ENCODE results near the gene MIS18A. TPM values are rescaled to one million over a fixed set of nuclear protein-coding genes. Genes with fewer than 3 reads are reported as not detected.

The MIS18A gene
- polyA plus RNA-seq, 3 donors: 1.6 to 2.5 (median 2.3) TPM

DNA sequence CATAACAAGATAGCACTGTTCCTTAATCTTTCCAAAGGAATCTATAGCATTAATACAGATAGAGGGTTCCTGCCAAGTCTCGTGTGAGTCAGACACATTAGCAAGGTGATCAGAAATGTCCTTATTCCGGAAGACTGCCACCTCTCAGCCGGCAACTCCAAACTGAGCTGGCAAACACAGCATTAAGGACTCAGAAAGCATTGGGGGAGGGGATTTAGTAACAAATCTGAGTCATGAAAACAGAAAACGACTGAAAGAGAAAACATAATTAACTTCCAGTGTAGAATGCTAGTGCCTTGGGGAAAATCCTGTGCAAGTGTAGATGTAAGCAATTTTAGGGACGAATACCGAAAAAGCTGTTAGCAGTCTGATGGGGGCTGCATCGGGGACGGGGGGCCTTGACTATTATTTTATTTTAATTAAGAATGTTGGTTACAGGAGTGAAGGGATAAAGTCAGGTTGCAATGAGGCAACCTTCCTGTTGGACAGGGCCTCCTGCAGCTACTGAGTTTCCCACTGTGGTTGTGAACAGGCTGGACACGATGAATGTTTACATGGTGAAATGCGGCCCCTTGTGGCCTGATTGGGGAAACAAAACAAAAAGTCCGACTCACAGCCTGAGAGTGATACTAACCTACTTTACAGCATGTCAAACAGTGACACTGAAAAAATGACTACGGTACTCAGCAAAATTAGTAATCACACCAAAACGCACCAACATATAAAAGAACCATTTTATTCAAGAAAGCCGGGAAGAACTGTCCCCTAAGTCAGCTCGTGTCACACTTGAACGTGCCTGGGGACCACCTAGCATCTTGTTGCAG is 20.7 kb downstream of the MIS18A start:
- peaks cover 2 to 6% (median 4%) of the 10 kb centered on the region in 3 donors for H3K27me3 Mint-ChIP-seq (ENCODE audit: low read depth in 3 of 3)
- no peaks in the 10 kb centered on the region for H3K79me2 ChIP-seq (ENCODE audit: insufficient read depth, low read length)
- peak in 1 of 3 donors; percentile 14 for DNase-seq
- H4K20me1 ChIP-seq (ENCODE audit: insufficient read depth, low read length): no peaks in the 10 kb centered on the region
- H3K36me3 Mint-ChIP-seq: no peaks in the 10 kb centered on the region
- no peaks in the 10 kb centered on the region for H3K4me1 ChIP-seq (ENCODE audit: control insufficient read depth in 1 of 2, insufficient read depth in 2 of 2, low read length in 2 of 2)
- no peak overlapping the region for H3K4me3 ChIP-seq (replicated peaks in 1 of 3; ENCODE audit: low read depth in 2 of 3, low read length in 3 of 3)
- no peak overlapping the region for H3K4me3 Mint-ChIP-seq
- no peak overlapping the region for H3K4me2 ChIP-seq (replicated peaks; ENCODE audit: extremely low read depth, low read length, poor library complexity, severe bottlenecking)
- peaks cover 9% of the 10 kb centered on the region for H3K4me1 Mint-ChIP-seq
- intact Hi-C loops (cut with micrococcal nuclease): loop anchor here (5.0 to 10.0 kb wide), 2 partner anchors 383 to 391 kb away; partner anchors contain the start of gene HUNK (in 1 of the 2)
- H3K36me3 ChIP-seq (replicated peaks in 1 of 2; ENCODE audit: control insufficient read depth in 1 of 2, insufficient read depth in 2 of 2, low read length in 2 of 2): no peaks in the 10 kb centered on the region
- H2AFZ ChIP-seq (ENCODE audit: insufficient read depth, low read depth, low read length, poor library complexity, severe bottlenecking): no peak overlapping the region
- no peak overlapping the region for H3K27ac ChIP-seq (ENCODE audit: low read depth in 1 of 2, low read length in 2 of 2)
- no peaks in the 10 kb centered on the region for H3K9me3 ChIP-seq (replicated peaks in 1 of 2; ENCODE audit: control insufficient read depth in 1 of 2, insufficient read depth in 1 of 2, low read length in 2 of 2)
- H3K27me3 ChIP-seq (ENCODE audit: control insufficient read depth in 2 of 2, insufficient read depth in 2 of 2, low read length in 2 of 2): no peaks in the 10 kb centered on the region
- H3K27ac Mint-ChIP-seq: no peak overlapping the region
- H3K9ac ChIP-seq (ENCODE audit: insufficient read depth, low read length, poor library complexity, severe bottlenecking): no peak overlapping the region
- 72% methylated on average over 4 of the region's 16 CpGs for WGBS (ENCODE audit: insufficient coverage)
- TF ChIP-seq, protein P1, sequence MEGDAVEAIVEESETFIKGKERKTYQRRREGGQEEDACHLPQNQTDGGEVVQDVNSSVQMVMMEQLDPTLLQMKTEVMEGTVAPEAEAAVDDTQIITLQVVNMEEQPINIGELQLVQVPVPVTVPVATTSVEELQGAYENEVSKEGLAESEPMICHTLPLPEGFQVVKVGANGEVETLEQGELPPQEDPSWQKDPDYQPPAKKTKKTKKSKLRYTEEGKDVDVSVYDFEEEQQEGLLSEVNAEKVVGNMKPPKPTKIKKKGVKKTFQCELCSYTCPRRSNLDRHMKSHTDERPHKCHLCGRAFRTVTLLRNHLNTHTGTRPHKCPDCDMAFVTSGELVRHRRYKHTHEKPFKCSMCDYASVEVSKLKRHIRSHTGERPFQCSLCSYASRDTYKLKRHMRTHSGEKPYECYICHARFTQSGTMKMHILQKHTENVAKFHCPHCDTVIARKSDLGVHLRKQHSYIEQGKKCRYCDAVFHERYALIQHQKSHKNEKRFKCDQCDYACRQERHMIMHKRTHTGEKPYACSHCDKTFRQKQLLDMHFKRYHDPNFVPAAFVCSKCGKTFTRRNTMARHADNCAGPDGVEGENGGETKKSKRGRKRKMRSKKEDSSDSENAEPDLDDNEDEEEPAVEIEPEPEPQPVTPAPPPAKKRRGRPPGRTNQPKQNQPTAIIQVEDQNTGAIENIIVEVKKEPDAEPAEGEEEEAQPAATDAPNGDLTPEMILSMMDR (IDR thresholded peaks at IDR 0.05): peak; percentile 52
- no peaks in the 10 kb centered on the region for H3K9me3 Mint-ChIP-seq

DNA sequence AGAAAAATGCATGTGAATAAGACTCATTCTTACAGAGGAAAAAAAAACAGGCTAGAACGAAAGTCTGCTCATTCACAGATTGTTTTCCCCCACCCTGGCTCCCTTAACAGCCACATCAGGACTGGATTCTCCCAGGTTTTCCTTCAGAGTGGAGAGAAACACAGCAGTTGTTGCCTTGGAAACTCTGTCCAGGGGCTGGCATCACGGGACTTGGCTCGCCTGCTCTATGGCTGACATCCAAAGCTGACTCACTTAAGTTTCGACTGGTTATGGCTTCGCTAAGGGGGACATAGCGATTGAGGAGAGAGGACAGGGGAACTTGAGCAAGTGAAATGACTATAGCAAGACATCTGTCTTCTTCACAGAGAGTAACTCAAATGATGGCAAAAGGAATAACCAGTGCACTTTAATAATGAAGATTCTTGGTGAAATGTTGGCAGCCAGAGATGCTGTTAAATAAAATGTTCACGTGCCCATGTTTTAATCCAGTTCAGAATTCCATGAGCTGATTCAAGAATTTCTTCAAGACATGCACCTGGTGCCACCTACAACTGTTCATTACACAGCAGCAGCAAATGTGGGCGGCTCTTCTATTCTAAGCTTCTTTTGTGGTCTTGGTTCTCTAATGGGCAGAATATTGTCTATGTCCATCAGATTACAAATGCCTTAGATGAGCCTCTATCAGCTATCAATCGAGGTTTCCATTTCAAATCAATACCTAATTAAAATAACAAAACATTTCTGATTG is 21.8 kb downstream of the MIS18A start:
- H3K27ac Mint-ChIP-seq: no peak overlapping the region
- no peak overlapping the region for H3K4me2 ChIP-seq (replicated peaks; ENCODE audit: extremely low read depth, low read length, poor library complexity, severe bottlenecking)
- no peak overlapping the region for H2AFZ ChIP-seq (ENCODE audit: insufficient read depth, low read depth, low read length, poor library complexity, severe bottlenecking)
- H3K4me1 ChIP-seq (ENCODE audit: control insufficient read depth in 1 of 2, insufficient read depth in 2 of 2, low read length in 2 of 2): no peaks in the 10 kb centered on the region
- no peaks in the 10 kb centered on the region for H3K27me3 ChIP-seq (ENCODE audit: control insufficient read depth in 2 of 2, insufficient read depth in 2 of 2, low read length in 2 of 2)
- H3K9me3 ChIP-seq (replicated peaks in 1 of 2; ENCODE audit: control insufficient read depth in 1 of 2, insufficient read depth in 1 of 2, low read length in 2 of 2): no peaks in the 10 kb centered on the region
- no peak overlapping the region for H3K4me3 Mint-ChIP-seq
- 67% methylated on average over 6 of the region's 9 CpGs for WGBS (ENCODE audit: insufficient coverage)
- H3K9me3 Mint-ChIP-seq: peaks cover 0 to under 1% (median 0%) of the 10 kb centered on the region in 7 donors
- no peak overlapping the region for H3K4me3 ChIP-seq (replicated peaks in 1 of 3; ENCODE audit: low read depth in 2 of 3, low read length in 3 of 3)
- no peaks in the 10 kb centered on the region for H4K20me1 ChIP-seq (ENCODE audit: insufficient read depth, low read length)
- H3K27ac ChIP-seq (ENCODE audit: low read depth in 1 of 2, low read length in 2 of 2): no peak overlapping the region
- DNase-seq: no peak
- no peaks in the 10 kb centered on the region for H3K79me2 ChIP-seq (ENCODE audit: insufficient read depth, low read length)
- H3K9ac ChIP-seq (ENCODE audit: insufficient read depth, low read length, poor library complexity, severe bottlenecking): no peak overlapping the region
- intact Hi-C loops (cut with micrococcal nuclease): loop anchor here (5.0 to 10.0 kb wide), 2 partner anchors 382 to 390 kb away; partner anchors contain the start of gene HUNK (in 1 of the 2)
- no peaks in the 10 kb centered on the region for H3K36me3 ChIP-seq (replicated peaks in 1 of 2; ENCODE audit: control insufficient read depth in 1 of 2, insufficient read depth in 2 of 2, low read length in 2 of 2)
- H3K27me3 Mint-ChIP-seq (ENCODE audit: low read depth in 3 of 3): peaks cover 3 to 7% (median 4%) of the 10 kb centered on the region in 3 donors
- TF ChIP-seq, protein P1 (IDR thresholded peaks at IDR 0.05): no peak
- H3K4me1 Mint-ChIP-seq: peaks cover 5% of the 10 kb centered on the region
- H3K36me3 Mint-ChIP-seq: no peaks in the 10 kb centered on the region

Measured in CD14-positive monocyte (primary cell).